Femur (tissue), 1 donor: ENCODE data around the gene LCNL1.

Source experiments
- DNase-seq: peaks from one replicate; pipeline ENCODE4 v3.0.0-alpha.2; 2017

The LCNL1 gene

DNA sequence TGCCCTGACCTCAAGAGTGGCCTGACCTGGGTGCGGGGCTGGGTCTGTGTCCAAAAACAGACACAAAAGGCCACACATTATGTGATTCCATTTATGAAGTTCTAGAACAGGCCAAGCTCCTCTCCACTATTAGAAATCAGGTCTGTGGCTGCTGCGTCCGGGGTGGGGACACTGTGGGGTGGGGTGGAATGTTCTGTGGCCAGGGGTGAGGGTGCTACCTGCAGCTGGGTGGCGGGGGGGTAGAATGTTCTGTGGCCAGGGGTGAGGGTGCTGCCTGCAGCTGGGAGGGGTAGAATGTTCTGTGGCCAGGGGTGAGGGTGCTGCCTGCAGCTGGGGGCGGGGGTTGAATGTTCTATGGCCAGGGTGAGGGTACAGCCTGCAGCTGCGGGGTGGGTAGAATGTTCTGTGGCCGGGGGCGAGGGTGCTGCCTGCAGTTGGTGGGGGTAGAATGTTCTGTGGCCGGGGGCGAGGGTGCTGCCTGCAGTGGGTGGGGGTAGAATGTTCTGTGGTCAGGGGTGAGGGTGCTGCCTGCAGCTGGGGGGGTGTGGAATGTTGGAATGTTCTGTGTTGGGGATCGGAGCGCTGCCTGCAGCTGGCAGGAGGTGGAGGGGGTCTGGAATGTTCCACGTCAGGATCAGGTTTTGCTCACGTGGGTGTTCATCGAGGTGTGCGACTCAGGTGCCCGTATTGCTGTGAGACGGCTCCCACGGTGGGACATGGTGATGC lies 22.4 kb upstream of the LCNL1 start:
- no peak for DNase-seq

- no peak for DNase-seq
Measured at GRCh38 chr9:136960938-136961275, 21.9 kb upstream of the LCNL1 start.

DNA sequence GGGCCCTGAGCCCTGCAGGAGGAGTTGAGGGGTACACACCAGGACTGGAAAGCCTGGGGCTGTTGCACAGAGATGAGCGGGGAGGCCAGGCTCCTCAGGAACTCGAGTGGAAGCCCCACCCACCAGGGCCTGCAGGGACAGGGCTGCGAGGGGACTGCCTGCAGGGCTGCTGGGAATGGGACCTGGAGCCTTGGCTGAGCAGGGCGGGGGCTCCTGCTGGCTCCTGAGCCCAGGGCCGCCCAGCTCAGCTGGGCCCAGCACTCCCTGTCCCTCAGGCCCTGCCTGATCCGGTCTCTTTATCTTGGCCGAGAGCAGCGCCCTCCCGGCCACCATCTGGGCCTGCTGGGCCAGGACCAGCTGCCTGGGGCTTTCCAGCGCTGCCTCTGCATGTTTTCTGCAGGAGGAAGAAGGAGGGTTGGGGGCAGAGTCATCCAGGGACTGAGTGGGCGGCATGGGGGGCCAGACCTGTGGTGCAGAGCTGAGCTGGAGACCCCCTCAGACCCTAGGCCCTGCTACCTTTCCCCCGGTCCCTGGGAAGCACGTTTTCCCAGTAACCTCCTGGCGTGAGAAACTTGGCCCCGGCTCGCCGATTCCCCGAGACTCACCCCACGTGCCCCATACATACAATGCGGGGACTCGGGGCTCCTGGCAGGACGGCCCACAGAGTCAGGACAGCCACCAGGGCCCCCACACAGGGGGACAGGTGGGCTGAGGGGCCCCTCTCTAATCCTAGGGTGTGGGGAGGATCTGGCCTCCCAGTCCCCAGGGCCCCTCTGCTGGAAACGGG lies 21.3 kb upstream of the LCNL1 start:
- no peak for DNase-seq

DNA sequence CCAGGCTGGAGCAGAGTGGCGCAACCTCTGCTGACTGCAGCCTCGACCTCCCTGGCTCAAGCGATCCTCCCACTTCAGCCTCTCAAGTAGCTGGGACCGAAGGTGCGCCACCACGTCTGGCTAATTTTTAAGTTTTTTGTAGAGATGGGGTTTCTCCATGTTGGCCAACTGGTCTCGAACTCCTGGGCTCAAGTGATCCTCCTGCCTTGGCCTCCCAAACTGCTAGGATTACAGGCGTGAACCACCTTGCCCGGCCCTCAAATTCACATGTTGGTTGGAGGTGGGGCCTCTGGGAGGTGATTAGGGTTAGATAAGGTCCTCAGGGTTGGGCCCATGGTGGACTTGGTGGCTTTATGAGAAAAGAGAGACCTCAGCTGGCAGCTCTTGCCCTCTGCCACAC lies 20.6 kb upstream of the LCNL1 start:
- DNase-seq: no peak

DNA sequence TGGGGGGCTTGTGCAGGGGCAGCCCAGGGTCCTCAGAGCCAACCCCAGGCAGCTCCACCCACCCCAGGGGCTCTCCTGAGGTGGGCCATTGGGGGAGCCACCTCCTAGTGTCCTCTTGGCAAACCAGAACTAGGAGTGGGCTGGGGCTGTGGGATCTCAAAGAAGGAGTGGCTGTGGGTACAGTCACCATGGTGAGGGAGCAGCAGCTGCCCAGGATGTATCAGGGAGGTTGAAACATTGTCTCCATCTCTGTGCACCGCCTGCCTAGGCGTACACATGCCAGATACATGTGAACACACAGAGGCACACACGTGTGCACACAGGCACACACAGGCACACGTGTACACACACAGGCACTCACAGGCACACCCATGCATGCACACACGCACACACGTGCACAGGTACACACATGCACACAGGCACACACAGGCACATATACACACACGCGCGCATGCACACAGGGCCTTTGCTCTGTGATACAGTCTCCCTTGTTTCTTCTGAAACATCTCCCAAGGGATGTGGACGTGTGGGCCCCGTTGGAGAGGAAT lies 20.0 kb upstream of the LCNL1 start:
- DNase-seq: no peak

DNA sequence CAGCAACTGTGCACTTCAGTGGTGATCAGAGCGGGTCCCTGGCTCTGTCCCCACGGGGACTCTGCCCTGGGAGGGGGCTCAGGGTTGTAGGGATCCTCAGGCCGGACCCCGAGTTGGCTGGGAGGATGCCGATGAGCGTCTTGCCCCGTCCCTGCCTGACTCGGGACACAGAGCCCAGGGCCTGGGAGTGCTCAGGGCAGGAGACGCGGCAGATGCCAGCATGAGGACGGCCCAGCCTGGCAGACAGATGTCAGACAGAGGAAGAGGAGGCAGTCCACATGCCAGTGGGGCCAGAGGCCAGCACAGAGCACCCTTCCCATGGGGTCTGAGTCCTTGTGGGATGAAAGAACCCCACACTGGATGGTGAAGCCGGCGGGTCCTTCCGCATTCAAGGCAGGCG lies 19.5 kb upstream of the LCNL1 start:
- DNase-seq: no peak

DNA sequence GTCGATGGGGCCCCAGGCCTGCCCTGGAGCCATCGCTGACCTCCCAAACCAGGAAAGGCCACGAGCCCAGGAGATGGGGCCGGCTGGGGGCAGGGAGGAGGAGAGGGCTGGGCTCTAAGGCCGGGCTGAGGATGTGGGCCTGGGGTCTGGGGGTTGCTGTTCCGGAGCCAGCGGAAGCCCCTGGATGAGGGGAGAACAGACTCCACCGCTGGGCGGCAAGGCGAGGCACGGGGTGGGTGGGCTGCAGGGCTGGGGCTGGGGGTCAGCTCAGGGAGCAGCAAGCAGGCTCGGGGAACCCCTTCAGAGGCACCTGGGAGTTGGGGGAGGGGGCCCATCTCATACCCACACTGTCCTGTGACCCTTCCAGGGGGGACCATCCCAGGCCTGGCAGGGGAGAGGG lies 19.0 kb upstream of the LCNL1 start:
- no peak for DNase-seq

DNA sequence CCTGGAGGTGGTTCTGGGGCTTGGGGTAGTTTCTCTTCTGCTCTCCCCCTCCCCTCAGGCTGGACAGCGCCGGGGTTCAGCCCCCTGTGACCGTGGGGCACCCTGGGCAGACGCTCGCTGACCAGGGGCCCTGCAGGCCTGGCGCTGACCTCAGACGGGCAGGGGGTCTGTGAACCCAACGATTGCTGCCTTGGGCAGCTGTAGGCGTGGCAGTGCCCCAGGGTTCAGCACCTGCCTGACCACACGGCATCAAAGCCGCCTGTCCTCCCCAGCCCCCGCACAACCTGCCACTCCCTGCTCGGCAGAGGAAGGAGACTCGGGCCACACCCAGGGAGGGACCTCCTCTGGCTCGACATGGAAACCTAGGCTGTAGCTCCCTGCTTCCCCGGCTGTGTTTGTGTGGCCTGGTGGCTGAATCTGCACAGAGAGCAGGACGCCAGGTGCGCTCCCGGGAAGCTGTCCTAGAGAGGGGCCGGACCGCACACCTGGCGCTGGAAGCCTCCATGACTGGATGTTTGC lies 18.6 kb upstream of the LCNL1 start:
- DNase-seq: no peak

DNA sequence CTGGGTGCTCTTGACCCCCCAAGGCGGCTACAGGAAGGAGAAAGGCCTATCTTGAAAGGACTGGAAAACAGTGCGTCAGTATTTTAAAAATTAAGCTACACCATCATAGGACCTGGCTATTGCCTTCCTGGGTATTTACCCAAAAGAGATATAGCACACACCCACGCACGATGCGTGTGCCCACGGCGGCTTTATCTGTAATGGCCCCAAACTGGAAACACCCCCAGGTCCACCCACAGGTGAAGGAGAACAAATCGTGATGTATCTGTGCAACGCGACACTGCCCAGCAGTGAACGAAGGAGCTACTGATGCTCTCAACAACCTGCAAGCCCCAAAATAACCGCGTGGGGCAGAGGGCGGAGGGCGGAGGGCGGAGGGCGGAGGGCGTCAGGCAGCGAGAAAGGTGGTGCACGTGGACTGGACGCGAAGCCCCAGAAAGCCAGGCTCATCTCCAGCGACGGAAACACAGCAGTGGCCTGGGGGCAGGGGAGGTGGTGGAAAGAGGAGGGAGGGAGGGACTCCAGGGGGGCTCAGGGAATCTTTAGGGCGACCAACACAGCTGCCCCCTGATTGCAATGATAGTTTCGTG lies 17.9 kb upstream of the LCNL1 start:
- DNase-seq: no peak

DNA sequence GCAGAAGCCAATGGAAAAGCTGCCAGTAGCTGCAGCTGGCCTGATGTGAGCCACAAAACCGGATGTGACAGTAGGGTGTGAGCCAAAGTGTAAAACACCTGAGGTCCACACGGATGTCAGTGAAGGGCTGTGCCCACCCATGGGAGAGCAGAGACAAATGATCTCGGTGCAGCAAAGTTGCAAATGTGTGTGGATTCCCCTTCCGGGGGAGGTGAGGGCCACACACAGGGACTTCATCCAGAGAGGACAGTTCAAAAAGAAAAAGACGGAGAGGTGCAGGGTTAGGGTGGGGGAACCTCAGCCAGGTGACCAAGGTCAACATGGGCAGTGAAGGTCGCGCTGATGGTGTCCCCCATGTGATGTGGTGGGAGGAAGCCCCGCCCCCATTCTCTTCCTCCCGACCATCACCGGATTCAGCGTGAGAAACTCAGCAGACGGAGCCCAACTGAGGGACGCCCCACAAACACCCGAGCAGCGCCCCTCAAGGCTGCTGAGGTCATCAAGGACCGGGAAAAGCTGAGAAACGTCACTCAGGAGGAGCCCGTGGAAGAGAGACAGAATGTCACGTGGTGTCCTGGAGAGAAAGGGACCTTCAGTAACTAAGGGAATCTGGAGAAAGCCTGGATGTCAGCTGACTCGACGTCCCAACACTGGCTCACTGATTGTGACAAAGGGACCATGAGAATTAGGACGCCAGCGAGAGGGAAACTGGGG lies 16.9 kb upstream of the LCNL1 start:
- no peak for DNase-seq

GRCh38 chr9:136968333-136969127 lies 14.3 kb upstream of the LCNL1 start:
- no peak for DNase-seq

GRCh38 chr9:136969150-136969549 lies 13.6 kb upstream of the LCNL1 start:
- DNase-seq: no peak

GRCh38 chr9:136969774-136970173 lies 13.0 kb upstream of the LCNL1 start:
- DNase-seq: no peak

DNA sequence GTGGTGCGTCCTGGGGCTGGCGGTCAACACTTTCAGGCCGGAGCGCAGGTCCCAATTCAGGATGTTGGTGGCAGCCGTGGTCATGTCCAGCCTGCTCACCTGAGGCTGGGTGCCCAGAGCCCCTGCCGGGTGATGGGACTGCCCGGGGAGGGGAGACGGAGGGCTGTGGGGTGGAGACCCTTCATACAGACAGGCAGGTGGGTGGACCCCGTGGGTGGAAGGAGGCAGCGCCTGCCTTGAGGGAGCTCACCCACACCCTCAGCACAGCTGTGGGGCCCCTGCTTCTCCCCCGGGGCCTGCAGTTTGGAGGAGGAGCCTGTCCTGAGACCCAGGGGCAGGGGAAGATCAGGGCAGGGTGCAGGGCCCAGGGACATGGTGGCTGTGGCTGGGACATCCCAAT lies 12.4 kb upstream of the LCNL1 start:
- no peak for DNase-seq

GRCh38 chr9:136971746-136972145 lies 11.0 kb upstream of the LCNL1 start:
- no peak for DNase-seq

- no peak for DNase-seq
Measured at GRCh38 chr9:136972335-136972734, 10.5 kb upstream of the LCNL1 start.

GRCh38 chr9:136972743-136973142 lies 10.1 kb upstream of the LCNL1 start:
- DNase-seq: no peak

DNA sequence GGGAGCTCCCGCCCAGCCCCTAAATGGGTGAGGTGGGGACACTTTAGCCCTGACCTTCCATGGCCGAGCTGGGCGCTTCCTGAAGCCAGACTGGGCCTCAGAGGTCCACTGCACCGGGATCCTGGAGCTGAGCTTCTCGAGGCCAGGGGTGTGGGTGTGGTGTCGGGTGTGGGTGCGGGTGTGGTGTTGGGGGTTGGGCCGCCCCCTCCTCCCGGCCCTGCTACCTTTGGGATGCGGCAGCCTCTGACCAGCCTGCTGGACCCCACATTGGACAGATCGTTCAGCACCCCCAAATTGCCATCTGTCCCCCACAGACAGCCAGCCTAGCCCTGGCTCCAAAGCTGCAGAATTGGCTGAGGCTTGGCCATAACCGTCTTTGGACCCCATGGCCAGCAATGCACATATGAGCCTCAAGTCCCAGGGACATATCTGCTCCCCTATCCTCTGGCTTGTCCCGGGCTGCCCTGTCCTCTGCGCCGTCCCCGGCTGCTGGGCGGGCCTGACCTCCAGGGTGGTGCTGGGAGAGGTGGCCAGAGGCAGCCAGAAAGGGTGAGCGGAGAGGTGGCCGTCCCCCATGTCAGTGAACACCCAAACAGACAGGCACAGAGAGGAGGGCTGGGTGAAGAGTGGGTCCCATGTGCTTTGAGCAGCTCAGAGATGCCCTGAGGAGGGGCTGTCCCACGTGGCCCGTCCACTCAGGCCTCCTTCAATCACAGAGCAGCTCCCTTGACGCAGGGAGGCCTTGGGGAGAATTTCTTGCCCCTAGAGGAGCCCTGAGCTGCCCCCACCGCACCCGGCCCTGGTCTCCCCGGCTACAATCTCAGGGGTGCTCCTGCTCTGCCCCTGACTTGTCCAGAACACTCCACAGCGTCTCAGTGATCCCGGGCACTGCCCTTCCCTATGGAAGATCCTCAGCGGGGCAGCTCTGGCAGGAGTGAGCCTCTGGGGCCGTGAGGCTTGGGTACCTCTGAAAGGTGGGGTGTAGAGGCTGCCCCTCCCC lies 8.9 kb upstream of the LCNL1 start:
- DNase-seq: no peak

- DNase-seq: no peak
Measured at GRCh38 chr9:136974817-136975535, 7.8 kb upstream of the LCNL1 start.

GRCh38 chr9:136975644-136976043 lies 7.1 kb upstream of the LCNL1 start:
- DNase-seq: peak; percentile 74
